Pancreas (tissue), 10 donors: Measurements from ENCODE around the gene DLX2. TPM values are rescaled to one million over a fixed set of nuclear protein-coding genes. Genes with fewer than 3 reads are reported as not detected.

Experiments used
- ATAC-seq, 4 donors: fragments of 200-7000 bp; cut with Tn5 transposase; one replicate each; pipeline versions ENCODE4 v1.8.0 to v1.9.1; 2020; ENCODE audit warnings: mild to moderate bottlenecking in 4 of 4, moderate library complexity in 4 of 4
- DNase-seq, 6 donors: peaks; one replicate each; pipeline ENCODE4 v3.0.0-alpha.2; 2020
- FAIRE-seq: peaks from 2 replicates; lab custom pipeline; 2012; peaks lifted over from hg19 to GRCh38; lab: Jason Lieb, UNC
- H3K27ac ChIP-seq, 4 donors: fragments of 200-600 bp; sonication (generic); 1 replicate in 3 of 4; 2 replicates in 1 of 4; pipeline versions ENCODE4 v1.5.0 to v1.8.0; 2020
- H3K27me3 ChIP-seq, 4 donors: fragments of 200-600 bp; one replicate each; pipeline ENCODE4 v1.8.0; 2021
- H3K36me3 ChIP-seq, 3 donors: fragments of 200-600 bp; sonication (generic) in 1 of 3; one replicate each; pipeline versions ENCODE4 v1.5.0 to v1.8.0; 2020 to 2021
- H3K4me1 ChIP-seq, 3 donors: fragments of 200-600 bp; one replicate each; pipeline ENCODE4 v1.8.0; 2021
- H3K4me3 ChIP-seq, 4 donors: fragments of 200-600 bp; sonication (generic) in 2 of 4; one replicate each; pipeline versions ENCODE4 v1.5.0 to v1.8.0; 2020 to 2021
- H3K9me3 ChIP-seq, 4 donors: fragments of 200-600 bp; one replicate each; pipeline ENCODE4 v1.8.0; 2021
- WGBS, 2 donors: extraction: QIAGEN DNeasy Blood & Tissue Kit; methylation state at CpG; one replicate each; pipeline ENCODE4 v1.1.7; 2013; 5-methylcytosine and 5-hydroxymethylcytosine counted together
- intact Hi-C, 3 donors: fragments of 100-400 bp; cut with DNase I; formaldehyde crosslinking; loops; one replicate each; pipeline versions ENCODE4 v1.11.1 to v1.14.2; 2022
- polyA plus RNA-seq, 2 donors: library from polyadenylated mRNA; stranded (reverse); fragments of 200-250 nt; gene quantifications; one replicate each; pipeline ENCODE4 v1.2.3, GENCODE V29; 2013
- total RNA-seq, 6 donors: library from RNA; stranded (reverse); fragmentation: NEBNext Ultra II Directional in 4 of 6; extraction: Animal tissue kit (Norgen Biotek cat#: 25700) in 4 of 6; gene quantifications; one replicate each; pipeline versions ENCODE4 v1.2.1 to v1.2.4, GENCODE V29; 2021 to 2023
- TF ChIP-seq, protein P1 (sequence below), 4 donors: fragments of 200-600 bp; sonication (generic) in 3 of 4; IDR thresholded peaks; one replicate each; pipeline versions ENCODE4 v1.5.0 to v1.8.0; 2021; ENCODE audit warnings: antibody characterized with exemption in 4 of 4
- donor health status: healthy with polysubstance abuse.
- donor health status: DM: no; HTN: no; CAD: no; lungs with moderate emphysema.
- donor health status: DM: no; HTN: no; CAD: no.
- donor health status: control.
- donor health status: control.
- donor health status: Bipolar disorder and iron deficiency.
- donor health status: DM: yes; HTN: yes; CAD: no.
- donor health status: DM: no; HTN: no; CAD: no.
- donor health status: DM: no; HTN: no; CAD: no.
- donor health status: DM: yes; HTN: yes; CAD: no.

Gene DLX2
- total and polyA plus RNA-seq, 8 donors, result not detected

DNA sequence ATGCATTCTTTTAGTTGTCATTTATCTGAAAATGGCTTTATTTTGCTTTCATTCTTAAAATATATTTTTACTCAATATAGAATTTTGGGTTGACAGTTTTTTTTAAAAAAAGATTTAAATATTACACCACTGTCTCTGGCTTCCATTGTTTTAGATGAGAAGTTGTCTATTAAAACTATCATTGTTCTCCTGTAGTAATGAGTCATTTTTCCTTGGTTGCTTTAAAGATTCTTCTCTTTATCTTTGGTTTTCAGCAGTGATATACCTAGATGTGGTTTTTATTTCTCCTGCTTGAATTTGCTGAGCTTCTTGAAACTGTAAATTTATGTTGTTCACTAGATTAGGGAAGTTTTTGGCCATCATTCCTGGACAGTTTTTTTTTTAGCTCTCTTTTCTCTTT, 26.7 kb upstream of the DLX2 start:
- no peaks in the 10 kb centered on the region for H3K36me3 ChIP-seq
- H3K27me3 ChIP-seq, result no peaks in the 10 kb centered on the region
- H3K4me1 ChIP-seq, result no peaks in the 10 kb centered on the region
- TF ChIP-seq, protein P1, sequence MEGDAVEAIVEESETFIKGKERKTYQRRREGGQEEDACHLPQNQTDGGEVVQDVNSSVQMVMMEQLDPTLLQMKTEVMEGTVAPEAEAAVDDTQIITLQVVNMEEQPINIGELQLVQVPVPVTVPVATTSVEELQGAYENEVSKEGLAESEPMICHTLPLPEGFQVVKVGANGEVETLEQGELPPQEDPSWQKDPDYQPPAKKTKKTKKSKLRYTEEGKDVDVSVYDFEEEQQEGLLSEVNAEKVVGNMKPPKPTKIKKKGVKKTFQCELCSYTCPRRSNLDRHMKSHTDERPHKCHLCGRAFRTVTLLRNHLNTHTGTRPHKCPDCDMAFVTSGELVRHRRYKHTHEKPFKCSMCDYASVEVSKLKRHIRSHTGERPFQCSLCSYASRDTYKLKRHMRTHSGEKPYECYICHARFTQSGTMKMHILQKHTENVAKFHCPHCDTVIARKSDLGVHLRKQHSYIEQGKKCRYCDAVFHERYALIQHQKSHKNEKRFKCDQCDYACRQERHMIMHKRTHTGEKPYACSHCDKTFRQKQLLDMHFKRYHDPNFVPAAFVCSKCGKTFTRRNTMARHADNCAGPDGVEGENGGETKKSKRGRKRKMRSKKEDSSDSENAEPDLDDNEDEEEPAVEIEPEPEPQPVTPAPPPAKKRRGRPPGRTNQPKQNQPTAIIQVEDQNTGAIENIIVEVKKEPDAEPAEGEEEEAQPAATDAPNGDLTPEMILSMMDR (IDR thresholded peaks at IDR 0.05), result no peak
- ATAC-seq (no peak), DNase-seq (no peak), FAIRE-seq (no peak)
- no peak overlapping the region for H3K4me3 ChIP-seq
- H3K27ac ChIP-seq, result no peak overlapping the region
- no peaks in the 10 kb centered on the region for H3K9me3 ChIP-seq
- intact Hi-C loops, result no loop called here

DNA sequence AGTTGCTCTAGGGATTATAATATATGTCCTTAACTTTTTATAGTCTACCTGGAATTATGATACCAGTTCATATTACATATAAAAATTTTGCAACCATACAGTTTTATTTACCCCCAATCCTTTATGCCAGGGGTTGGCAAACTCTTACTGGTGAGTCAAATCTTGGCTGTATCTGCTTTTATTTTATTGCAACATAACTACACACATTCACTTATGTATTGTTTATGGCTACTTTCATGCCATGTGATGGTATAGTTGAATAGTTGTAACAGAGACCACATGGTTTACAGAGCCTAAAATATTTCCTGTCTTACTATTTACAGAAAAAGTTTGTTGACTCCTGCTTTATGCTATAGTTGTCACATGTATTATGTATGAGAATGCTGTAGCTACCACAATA, 25.8 kb upstream of the DLX2 start:
- intact Hi-C loops, result no loop called here
- TF ChIP-seq, protein P1 (IDR thresholded peaks at IDR 0.05), result no peak
- ATAC-seq (no peak), FAIRE-seq (no peak), DNase-seq (no peak)
- Histone ChIP-seq H3K4me1 (no peaks in the 10 kb centered on the region), H3K36me3 (no peaks in the 10 kb centered on the region), H3K9me3 (no peaks in the 10 kb centered on the region), H3K4me3 (no peak overlapping the region), H3K27me3 (no peaks in the 10 kb centered on the region), H3K27ac (no peak overlapping the region)

DNA sequence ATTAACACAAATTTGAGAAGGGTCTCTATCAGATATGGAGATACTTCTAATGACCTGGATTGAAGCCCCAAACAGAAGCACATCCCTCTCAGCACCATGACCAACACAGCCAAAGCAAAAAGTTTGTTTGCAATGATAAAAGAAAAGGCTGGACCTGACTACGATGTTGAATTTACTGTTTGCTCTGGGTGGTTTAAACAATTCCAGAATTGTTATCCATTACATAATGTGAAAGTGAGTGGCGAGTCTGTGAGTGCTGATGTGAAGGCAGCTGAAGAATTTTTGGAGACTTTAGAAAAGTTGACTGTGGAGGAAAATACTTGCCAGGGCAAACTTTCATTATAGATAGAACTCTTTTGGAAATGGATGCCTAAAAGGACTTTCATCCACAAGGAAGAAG, 17.4 kb upstream of the DLX2 start:
- H3K27me3 ChIP-seq, result peaks cover 0 to 3% (median 0%) of the 10 kb centered on the region in 4 donors
- no peaks in the 10 kb centered on the region for H3K9me3 ChIP-seq
- H3K36me3 ChIP-seq, result no peaks in the 10 kb centered on the region
- DNase-seq (no peak), ATAC-seq (no peak), FAIRE-seq (no peak)
- 21 to 25% methylated on average over 2 of the region's 2 CpGs for WGBS, 2 donors
- no peaks in the 10 kb centered on the region for H3K4me1 ChIP-seq
- intact Hi-C loops, result no loop called here
- no peak overlapping the region for H3K4me3 ChIP-seq
- H3K27ac ChIP-seq, result no peak overlapping the region
- TF ChIP-seq, protein P1 (IDR thresholded peaks at IDR 0.05), result no peak

DNA sequence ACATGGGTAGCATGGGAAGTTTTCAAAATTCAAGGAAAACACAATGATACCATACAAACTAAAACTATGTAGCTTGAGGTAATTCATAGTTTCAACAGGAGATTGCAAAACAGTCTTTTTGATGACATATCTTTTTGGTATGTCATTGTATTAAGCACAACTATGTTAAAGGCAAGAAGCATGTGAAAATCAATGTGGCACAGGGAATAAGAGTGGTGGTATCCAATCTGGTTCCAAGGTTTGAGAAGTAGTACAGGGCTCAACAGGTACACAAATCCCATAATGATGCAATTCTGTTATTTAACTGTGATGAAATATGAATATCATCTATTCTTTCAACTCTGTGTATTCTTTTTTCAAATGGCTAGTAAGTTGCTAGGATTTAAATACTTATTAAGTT, 16.4 kb upstream of the DLX2 start:
- DNase-seq (no peak), ATAC-seq (no peak), FAIRE-seq (no peak)
- Histone ChIP-seq H3K9me3 (no peaks in the 10 kb centered on the region), H3K27me3 (peaks cover 0 to 3% (median 0%) of the 10 kb centered on the region in 4 donors), H3K4me3 (no peak overlapping the region), H3K27ac (no peak overlapping the region), H3K36me3 (no peaks in the 10 kb centered on the region), H3K4me1 (no peaks in the 10 kb centered on the region)
- intact Hi-C loops, result no loop called here
- TF ChIP-seq, protein P1 (IDR thresholded peaks at IDR 0.05), result no peak

DNA sequence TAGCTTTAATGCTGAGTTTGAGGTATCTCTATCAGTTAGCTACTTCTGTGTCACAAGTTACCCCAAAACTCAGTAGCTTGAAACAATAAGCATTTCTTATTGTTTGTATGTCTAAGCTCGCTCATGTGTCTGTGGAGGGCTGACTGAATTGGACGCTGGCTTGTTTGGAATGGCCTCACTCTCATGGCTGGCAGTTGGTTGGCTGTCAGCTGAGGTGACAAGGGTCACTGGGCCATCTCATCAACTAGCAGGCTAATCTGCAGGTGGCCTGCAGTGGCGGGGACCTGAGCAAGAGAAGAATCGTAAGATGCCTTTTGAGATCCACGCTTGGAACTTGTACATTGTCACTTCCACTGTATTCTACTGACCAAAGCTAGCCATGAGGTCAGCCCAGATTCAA, 13.4 kb upstream of the DLX2 start:
- 65 to 85% methylated on average over 5 of the region's 5 CpGs for WGBS, 2 donors
- Histone ChIP-seq H3K36me3 (no peaks in the 10 kb centered on the region), H3K9me3 (no peaks in the 10 kb centered on the region), H3K27me3 (peaks cover 0 to 3% (median 0%) of the 10 kb centered on the region in 4 donors), H3K4me3 (no peak overlapping the region), H3K4me1 (no peaks in the 10 kb centered on the region), H3K27ac (no peak overlapping the region)
- intact Hi-C loops, result no loop called here
- no peak for ATAC-seq
- no peak for FAIRE-seq
- DNase-seq, result no peak
- TF ChIP-seq, protein P1 (IDR thresholded peaks at IDR 0.05), result no peak
